HepG2 (cell line): ENCODE data around the gene TSNAX.

Experiments used
- CHD2 ChIP-seq: IDR thresholded peaks from 2 replicates; pipeline ENCODE4 v1.6.1; 2011; ENCODE audit warnings: low read depth, low read length, improper control_type of control experiment
- ESRRA ChIP-seq: sonication (generic); formaldehyde crosslinking; IDR thresholded peaks from 2 replicates; pipeline ENCODE4 v1.5.1; 2020; ENCODE audit warnings: mild to moderate bottlenecking, low read depth, missing genetic modification reagents
- FOXP1 ChIP-seq, 2 experiments: fragments of 450-650 bp in 1 of 2; IDR thresholded peaks; 2 replicates each; pipeline ENCODE4 v1.6.1; 2017 to 2018; ENCODE audit warnings: antibody characterized with exemption in 1 of 2
- MYC ChIP-seq: sonication (generic); formaldehyde crosslinking; IDR thresholded peaks from 2 replicates; pipeline ENCODE4 v1.9.0; 2021; ENCODE audit warnings: missing genetic modification reagents, borderline replicate concordance
- NFIC ChIP-seq: IDR thresholded peaks from 2 replicates; pipeline ENCODE4 v1.6.1; 2012; ENCODE audit warnings: mild to moderate bottlenecking, low read length, inconsistent platforms
- ZNF12 ChIP-seq: sonication (generic); formaldehyde crosslinking; IDR thresholded peaks from 2 replicates; pipeline ENCODE4 v1.5.0; 2020; ENCODE audit warnings: missing genetic modification reagents
- TF ChIP-seq, protein P1 (sequence below): sonication (generic); formaldehyde crosslinking; IDR thresholded peaks from 2 replicates; pipeline ENCODE4 v1.5.0; 2020; ENCODE audit warnings: mild to moderate bottlenecking, missing genetic modification reagents, moderate library complexity
- TF ChIP-seq, protein P2 (sequence below): sonication (generic); formaldehyde crosslinking; IDR thresholded peaks from 2 replicates; pipeline ENCODE4 v1.4.0; 2020; ENCODE audit warnings: missing genetic modification reagents

GRCh38 chr1:231499148-231499763, 29.2 kb upstream of the TSNAX start:
- TF ChIP-seq ESRRA (CRISPR knock-in tag) (no peak), ZNF12 (CRISPR knock-in tag) (no peak), FOXP1 (IDR thresholded peaks at IDR 0.05) (no peak), FOXP1 (CRISPR knock-in tag; IDR thresholded peaks at IDR 0.05) (no peak), CHD2 (no peak), NFIC (no peak), MYC (CRISPR knock-in tag) (no peak)
- TF ChIP-seq, protein P1, sequence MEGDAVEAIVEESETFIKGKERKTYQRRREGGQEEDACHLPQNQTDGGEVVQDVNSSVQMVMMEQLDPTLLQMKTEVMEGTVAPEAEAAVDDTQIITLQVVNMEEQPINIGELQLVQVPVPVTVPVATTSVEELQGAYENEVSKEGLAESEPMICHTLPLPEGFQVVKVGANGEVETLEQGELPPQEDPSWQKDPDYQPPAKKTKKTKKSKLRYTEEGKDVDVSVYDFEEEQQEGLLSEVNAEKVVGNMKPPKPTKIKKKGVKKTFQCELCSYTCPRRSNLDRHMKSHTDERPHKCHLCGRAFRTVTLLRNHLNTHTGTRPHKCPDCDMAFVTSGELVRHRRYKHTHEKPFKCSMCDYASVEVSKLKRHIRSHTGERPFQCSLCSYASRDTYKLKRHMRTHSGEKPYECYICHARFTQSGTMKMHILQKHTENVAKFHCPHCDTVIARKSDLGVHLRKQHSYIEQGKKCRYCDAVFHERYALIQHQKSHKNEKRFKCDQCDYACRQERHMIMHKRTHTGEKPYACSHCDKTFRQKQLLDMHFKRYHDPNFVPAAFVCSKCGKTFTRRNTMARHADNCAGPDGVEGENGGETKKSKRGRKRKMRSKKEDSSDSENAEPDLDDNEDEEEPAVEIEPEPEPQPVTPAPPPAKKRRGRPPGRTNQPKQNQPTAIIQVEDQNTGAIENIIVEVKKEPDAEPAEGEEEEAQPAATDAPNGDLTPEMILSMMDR (CRISPR knock-in tag) = no peak
- TF ChIP-seq, protein P2, sequence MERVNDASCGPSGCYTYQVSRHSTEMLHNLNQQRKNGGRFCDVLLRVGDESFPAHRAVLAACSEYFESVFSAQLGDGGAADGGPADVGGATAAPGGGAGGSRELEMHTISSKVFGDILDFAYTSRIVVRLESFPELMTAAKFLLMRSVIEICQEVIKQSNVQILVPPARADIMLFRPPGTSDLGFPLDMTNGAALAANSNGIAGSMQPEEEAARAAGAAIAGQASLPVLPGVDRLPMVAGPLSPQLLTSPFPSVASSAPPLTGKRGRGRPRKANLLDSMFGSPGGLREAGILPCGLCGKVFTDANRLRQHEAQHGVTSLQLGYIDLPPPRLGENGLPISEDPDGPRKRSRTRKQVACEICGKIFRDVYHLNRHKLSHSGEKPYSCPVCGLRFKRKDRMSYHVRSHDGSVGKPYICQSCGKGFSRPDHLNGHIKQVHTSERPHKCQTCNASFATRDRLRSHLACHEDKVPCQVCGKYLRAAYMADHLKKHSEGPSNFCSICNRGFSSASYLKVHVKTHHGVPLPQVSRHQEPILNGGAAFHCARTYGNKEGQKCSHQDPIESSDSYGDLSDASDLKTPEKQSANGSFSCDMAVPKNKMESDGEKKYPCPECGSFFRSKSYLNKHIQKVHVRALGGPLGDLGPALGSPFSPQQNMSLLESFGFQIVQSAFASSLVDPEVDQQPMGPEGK (CRISPR knock-in tag) = no peak
